H1 (cell line): ENCODE results near the gene UFSP1. TPM values are rescaled to one million over a fixed set of nuclear protein-coding genes. Genes with fewer than 3 reads are reported as not detected.

ENCODE experiments used
- CTCF ChIA-PET: fragments of 300-600 bp; sonication (Branson Sonifier 250); formaldehyde crosslinking; loops from one replicate; lab custom pipeline; 2021; ENCODE audit not compliant: partially characterized antibody; lab: Charles Lee
- POLR2A ChIA-PET: fragments of 300-600 bp; sonication (Branson Sonifier 250); formaldehyde crosslinking; loops from one replicate; lab custom pipeline; 2021; ENCODE audit warnings: inconsistent platforms; ENCODE audit not compliant: partially characterized antibody; lab: Charles Lee
- DNase-seq, 2 experiments: peaks; one replicate each; pipeline versions ENCODE4 v3.0.0 to v3.0.0-alpha.2; 2010 to 2022; ENCODE audit warnings: low spot score in 2 of 2, low read depth in 1 of 2, mixed read lengths in 1 of 2
- FAIRE-seq: peaks from 2 replicates; lab custom pipeline; 2011; peaks lifted over from hg19 to GRCh38; lab: Jason Lieb, UNC
- H2AFZ ChIP-seq: 2 replicates; pipeline ENCODE4 v1.8.1; 2012; ENCODE audit warnings: low read length, inconsistent platforms
- H2AK5ac ChIP-seq: 2 replicates; pipeline ENCODE4 v1.6.1; 2013; ENCODE audit warnings: low read depth, low read length
- H2BK120ac ChIP-seq: replicated peaks from 2 replicates; pipeline ENCODE3; 2013; ENCODE audit warnings: low read depth, low read length, inconsistent platforms
- H2BK12ac ChIP-seq: 2 replicates; pipeline ENCODE4 v1.6.1; 2013; ENCODE audit warnings: low read depth, low read length
- H2BK15ac ChIP-seq: 2 replicates; pipeline ENCODE4 v1.6.1; 2013; ENCODE audit warnings: low read length
- H2BK20ac ChIP-seq: 2 replicates; pipeline ENCODE4 v1.6.1; 2013; ENCODE audit warnings: low read length
- H2BK5ac ChIP-seq: 2 replicates; pipeline ENCODE4 v1.6.1; 2013; ENCODE audit warnings: low read depth, low read length
- H3K14ac ChIP-seq: 2 replicates; pipeline ENCODE4 v1.6.1; 2013; ENCODE audit warnings: inconsistent platforms; ENCODE audit not compliant: insufficient read length
- H3K18ac ChIP-seq: 2 replicates; pipeline ENCODE4 v1.6.1; 2013; ENCODE audit warnings: low read length; ENCODE audit errors: extremely low read depth
- H3K23ac ChIP-seq: 2 replicates; pipeline ENCODE4 v1.6.1; 2013; ENCODE audit warnings: inconsistent platforms; ENCODE audit not compliant: insufficient read length
- H3K23me2 ChIP-seq: 2 replicates; pipeline ENCODE4 v1.6.1; 2013; ENCODE audit warnings: low read depth, low read length
- H3K27ac ChIP-seq: 2 replicates; pipeline ENCODE4 v1.6.1; 2011; ENCODE audit warnings: low read depth, low read length, inconsistent platforms
- H3K27me3 ChIP-seq, 4 experiments: replicated peaks in 1 of 4; 1 replicate in 1 of 4; 2 replicates in 3 of 4; pipeline versions ENCODE4 v1.6.1 to v1.8.1; 2011 to 2013; ENCODE audit warnings: low read length in 3 of 4, mild to moderate bottlenecking in 3 of 4, inconsistent platforms in 2 of 4, mixed read lengths in 2 of 4, moderate library complexity in 1 of 4; ENCODE audit not compliant: control insufficient read depth in 3 of 4, insufficient read depth in 3 of 4; ENCODE audit errors: extremely low read depth in 1 of 4
- H3K36me3 ChIP-seq, 4 experiments: 2 replicates each; pipeline versions ENCODE4 v1.6.1 to v1.8.1; 2011 to 2013; ENCODE audit warnings: mild to moderate bottlenecking in 4 of 4, low read length in 3 of 4, moderate library complexity in 2 of 4, control low read depth in 1 of 4, inconsistent platforms in 1 of 4; ENCODE audit not compliant: insufficient read depth in 4 of 4, control insufficient read depth in 2 of 4
- H3K4ac ChIP-seq: replicated peaks from 2 replicates; pipeline ENCODE3; 2013; ENCODE audit warnings: low read length, low read depth, mixed read lengths, inconsistent platforms; ENCODE audit not compliant: insufficient read length
- H3K4me1 ChIP-seq, 4 experiments: replicated peaks in 1 of 4; 1 replicate in 1 of 4; 2 replicates in 3 of 4; pipeline versions ENCODE4 v1.6.1 to v1.8.1; 2011 to 2013; ENCODE audit warnings: low read length in 3 of 4, inconsistent platforms in 2 of 4, mixed read lengths in 1 of 4; ENCODE audit not compliant: insufficient read depth in 4 of 4, control insufficient read depth in 3 of 4
- H3K4me2 ChIP-seq, 2 experiments: 2 replicates each; pipeline versions ENCODE4 v1.6.1 to v1.8.1; 2011 to 2013; ENCODE audit warnings: low read depth in 2 of 2, low read length in 2 of 2, control low read depth in 1 of 2, inconsistent platforms in 1 of 2, mild to moderate bottlenecking in 1 of 2; ENCODE audit not compliant: insufficient read depth in 1 of 2
- H3K4me3 ChIP-seq, 4 experiments: fragments of 200-600, 300-600 bp in 1 of 4; sonication (generic), shearing (Covaris generic), sonication (Bioruptor Twin) in 1 of 4; 2 replicates each; pipeline versions ENCODE4 v1.5.1 to v1.8.1; 2011 to 2016; ENCODE audit warnings: low read length in 4 of 4, low read depth in 3 of 4, control low read depth in 2 of 4, inconsistent platforms in 2 of 4, mild to moderate bottlenecking in 2 of 4, mixed read lengths in 1 of 4, moderate library complexity in 1 of 4; ENCODE audit not compliant: insufficient read depth in 2 of 4; ENCODE audit errors: extremely low read depth in 1 of 4
- H3K56ac ChIP-seq: replicated peaks from 2 replicates; pipeline ENCODE3; 2013; ENCODE audit warnings: low read depth, mild to moderate bottlenecking, mixed read lengths, low read length, inconsistent platforms; ENCODE audit not compliant: insufficient read length
- H3K79me1 ChIP-seq: 2 replicates; pipeline ENCODE4 v1.6.1; 2013; ENCODE audit warnings: low read depth, low read length, control low read depth
- H3K79me2 ChIP-seq, 2 experiments: 2 replicates each; pipeline versions ENCODE4 v1.6.1 to v1.8.1; 2012 to 2013; ENCODE audit warnings: low read length in 2 of 2, mild to moderate bottlenecking in 2 of 2, inconsistent platforms in 1 of 2; ENCODE audit not compliant: insufficient read depth in 2 of 2, control insufficient read depth in 1 of 2
- H3K9ac ChIP-seq, 4 experiments: replicated peaks in 1 of 4; 1 replicate in 1 of 4; 2 replicates in 3 of 4; pipeline versions ENCODE4 v1.6.1 to v1.8.1; 2011 to 2013; ENCODE audit warnings: low read depth in 3 of 4, low read length in 3 of 4, control low read depth in 2 of 4, mild to moderate bottlenecking in 2 of 4, moderate library complexity in 2 of 4, inconsistent platforms in 1 of 4; ENCODE audit errors: extremely low read depth in 1 of 4
- H3K9me3 ChIP-seq, 2 experiments: 2 replicates each; pipeline versions ENCODE4 v1.6.1 to v1.8.1; 2012 to 2013; ENCODE audit warnings: mild to moderate bottlenecking in 2 of 2, moderate library complexity in 2 of 2, control low read depth in 1 of 2, inconsistent platforms in 1 of 2, low read depth in 1 of 2, low read length in 1 of 2, mixed read lengths in 1 of 2; ENCODE audit not compliant: insufficient read depth in 2 of 2
- H4K20me1 ChIP-seq, 2 experiments: replicated peaks in 1 of 2; 2 replicates each; pipeline versions ENCODE3 to v1.8.1; 2011 to 2013; ENCODE audit warnings: inconsistent platforms in 2 of 2, low read length in 2 of 2, mild to moderate bottlenecking in 1 of 2; ENCODE audit not compliant: insufficient read depth in 2 of 2, control insufficient read depth in 1 of 2
- H4K5ac ChIP-seq: 2 replicates; pipeline ENCODE4 v1.6.1; 2013; ENCODE audit warnings: low read length, low read depth, mixed read lengths, inconsistent platforms; ENCODE audit not compliant: insufficient read length
- H4K8ac ChIP-seq: 2 replicates; pipeline ENCODE4 v1.8.0; 2013; ENCODE audit warnings: mild to moderate bottlenecking, moderate library complexity, low read length, inconsistent platforms; ENCODE audit not compliant: insufficient read depth; ENCODE audit errors: extremely low read depth
- H4K91ac ChIP-seq: replicated peaks from 2 replicates; pipeline ENCODE3; 2013; ENCODE audit warnings: low read length, mixed read lengths, inconsistent platforms; ENCODE audit not compliant: insufficient read length
- WGBS, 2 experiments: shearing (Covaris generic) in 1 of 2; methylation state at CpG; one replicate each; pipeline versions ENCODE4 v1.1.6 to v1.1.7; 2013 to 2015; ENCODE audit warnings: low lambda C conversion rate in 2 of 2, mixed read lengths in 2 of 2, inconsistent platforms in 1 of 2, low coverage in 1 of 2, missing lambda C conversion rate in 1 of 2; ENCODE audit not compliant: insufficient replicate concordance in 2 of 2, insufficient coverage in 1 of 2, insufficient read length in 1 of 2; ENCODE audit errors: extremely low coverage in 1 of 2, missing lambda C conversion rate in 1 of 2; 5-methylcytosine and 5-hydroxymethylcytosine counted together
- polyA plus RNA-seq, 7 experiments: library from polyadenylated mRNA; depleted of rRNA in 3 of 7; stranded (reverse) in 5 of 7; unstranded in 2 of 7; fragments of >200 nt in 5 of 7; fragments of 200-250 nt in 2 of 7; gene quantifications; 1 replicate in 5 of 7; 2 replicates in 1 of 7; 4 replicates in 1 of 7; pipeline versions ENCODE4 v1.2.1 to v1.2.3, GENCODE V29; 2011 to 2013; ENCODE audit warnings: missing spikeins in 2 of 7, mixed read lengths in 2 of 7
- total RNA-seq: library from RNA; stranded (reverse); fragmentation: NEBNext Ultra II Directional; extraction: Animal tissue kit (Norgen Biotek cat#: 25700); gene quantifications from 2 replicates; pipeline ENCODE4 v1.2.1, GENCODE V29; 2021

Gene UFSP1
- total and polyA plus RNA-seq, 2 of the 8 experiments (the other 6 are each of a cell fraction or from before 2014, with no cell fraction given), result 1.6 to 4.3 TPM

DNA sequence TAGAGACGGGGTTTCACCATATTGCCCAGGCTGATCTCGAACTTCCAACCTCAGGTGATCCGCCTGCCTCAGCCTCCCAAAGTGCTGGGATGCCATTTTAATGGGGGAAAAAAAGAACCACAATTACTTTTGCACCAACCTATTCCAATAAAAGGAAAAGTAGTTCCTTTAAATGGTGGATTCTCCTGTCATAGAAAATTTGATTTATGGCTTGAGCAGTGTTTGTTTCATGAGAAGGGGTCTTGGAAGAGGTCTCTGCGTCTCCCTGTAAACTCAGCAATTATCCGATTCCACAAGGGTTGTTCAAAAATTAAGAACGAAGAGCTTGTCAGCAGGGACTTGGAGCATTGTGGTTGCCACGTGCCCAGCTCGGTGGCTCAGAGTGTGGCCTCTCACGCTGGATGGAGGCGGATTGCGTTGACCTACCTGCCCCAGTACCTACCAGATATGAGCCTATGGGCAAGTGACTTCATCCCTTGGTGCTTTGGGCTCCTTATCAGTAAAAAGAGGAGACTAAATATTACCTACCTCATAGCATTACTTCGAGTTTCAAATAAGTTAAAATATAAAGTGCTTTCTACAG is 25.2 kb downstream of the UFSP1 start:
- Histone ChIP-seq H3K14ac (no peak overlapping the region), H3K4me3 (no peak overlapping the region), H2AFZ (no peak overlapping the region), H4K5ac (no peak overlapping the region), H3K79me1 (peaks cover 5% of the 10 kb centered on the region), H3K9ac (no peak overlapping the region), H3K27ac (no peak overlapping the region), H3K79me2 (peaks cover 0 to 18% of the 10 kb centered on the region in 2 experiments; a peak in 3 of 4 replicates), H2BK12ac (no peak overlapping the region), H3K36me3 (peaks cover 6 to 25% (median 11%) of the 10 kb centered on the region in 4 experiments; a peak in 7 of 8 replicates), H3K18ac (no peak overlapping the region), H3K27me3 (no peaks in the 10 kb centered on the region), H3K23me2 (peaks cover 6% of the 10 kb centered on the region; the same call in 1 of the 2 replicates), H3K4me1 (peaks cover 2 to 16% (median 11%) of the 10 kb centered on the region in 4 experiments), H4K8ac (no peak overlapping the region), H2BK20ac (no peak overlapping the region), H2BK120ac (no peak overlapping the region), H2AK5ac (no peak overlapping the region), H3K23ac (no peak overlapping the region), H3K4ac (no peak overlapping the region), H3K9me3 (no peaks in the 10 kb centered on the region), H4K20me1 (peaks cover 0 to 4% of the 10 kb centered on the region in 2 experiments), H3K4me2 (no peak overlapping the region), H2BK5ac (no peak overlapping the region), H2BK15ac (no peak overlapping the region), H3K56ac (no peak overlapping the region), H4K91ac (no peak overlapping the region)
- CTCF ChIA-PET, result interaction anchor here (0.5 to 4.5 kb wide), 7 partner anchors 8 to 818 kb away, joined by 3 to 25 read pairs (median 4); partner anchors contain the start of genes SLC12A9 and SRRT
- DNase-seq, result no peak
- no peak for FAIRE-seq
- 88% methylated on average over 12 of the region's 12 CpGs; no CpG with 5 or more reads in 1 of the 2 experiments for WGBS, 2 experiments
- POLR2A ChIA-PET, result interaction anchor here (0.6 to 2.1 kb wide), 5 partner anchors 10 to 61 kb away, joined by 3 to 5 read pairs (median 3); partner anchors contain the start of gene SRRT
